ENCODE measurements around the gene SLC45A1.

Gene SLC45A1

GRCh38 chr1:8357329-8358101 is 39.6 kb downstream of the SLC45A1 start:
- H3K27me3 ChIP-seq (ENCODE audit: insufficient read depth, low read depth) = no peaks in the 10 kb centered on the region
- H3K36me3 ChIP-seq (ENCODE audit: insufficient read depth) = no peaks in the 10 kb centered on the region
- no peaks in the 10 kb centered on the region for H3K79me2 ChIP-seq (ENCODE audit: insufficient read depth, low read depth)
- no peak overlapping the region for H3K27ac ChIP-seq
- no peak overlapping the region for H3K4me3 ChIP-seq (IDR thresholded peaks at IDR 0.05; ENCODE audit: insufficient read depth, low read depth, low read length)
- H3K9ac ChIP-seq = no peak overlapping the region
- no peak overlapping the region for H2AFZ ChIP-seq (ENCODE audit: low read depth)
- H3K4me2 ChIP-seq = no peak overlapping the region
- no peaks in the 10 kb centered on the region for H4K20me1 ChIP-seq (ENCODE audit: insufficient read depth)
- H3K4me1 ChIP-seq (ENCODE audit: low read depth, poor library complexity, severe bottlenecking) = no peaks in the 10 kb centered on the region
- TF ChIP-seq CTCF (conservative IDR thresholded peaks at IDR 0.05; ENCODE audit: low read depth, low read length) = no peak

- Histone ChIP-seq H4K20me1 (ENCODE audit: insufficient read depth) (no peaks in the 10 kb centered on the region), H3K4me3 (IDR thresholded peaks at IDR 0.05; ENCODE audit: insufficient read depth, low read depth, low read length) (no peak overlapping the region), H2AFZ (ENCODE audit: low read depth) (no peak overlapping the region), H3K79me2 (ENCODE audit: insufficient read depth, low read depth) (no peaks in the 10 kb centered on the region), H3K9ac (no peak overlapping the region), H3K36me3 (ENCODE audit: insufficient read depth) (no peaks in the 10 kb centered on the region), H3K4me1 (ENCODE audit: low read depth, poor library complexity, severe bottlenecking) (no peaks in the 10 kb centered on the region), H3K4me2 (no peak overlapping the region), H3K27ac (no peak overlapping the region), H3K27me3 (ENCODE audit: insufficient read depth, low read depth) (no peaks in the 10 kb centered on the region)
- TF ChIP-seq CTCF (conservative IDR thresholded peaks at IDR 0.05; ENCODE audit: low read depth, low read length) = no peak
These were observed 40.5 kb downstream of the SLC45A1 start for GRCh38 chr1:8358241-8358896.

- Histone ChIP-seq H3K79me2 (ENCODE audit: insufficient read depth, low read depth) (no peaks in the 10 kb centered on the region), H4K20me1 (ENCODE audit: insufficient read depth) (no peaks in the 10 kb centered on the region), H3K9ac (no peak overlapping the region), H2AFZ (ENCODE audit: low read depth) (no peak overlapping the region), H3K36me3 (ENCODE audit: insufficient read depth) (no peaks in the 10 kb centered on the region), H3K27me3 (ENCODE audit: insufficient read depth, low read depth) (no peaks in the 10 kb centered on the region), H3K4me3 (IDR thresholded peaks at IDR 0.05; ENCODE audit: insufficient read depth, low read depth, low read length) (no peak overlapping the region), H3K27ac (no peak overlapping the region), H3K4me2 (no peak overlapping the region), H3K4me1 (ENCODE audit: low read depth, poor library complexity, severe bottlenecking) (no peaks in the 10 kb centered on the region)
- TF ChIP-seq CTCF (conservative IDR thresholded peaks at IDR 0.05; ENCODE audit: low read depth, low read length) = no peak
These were observed 41.1 kb downstream of the SLC45A1 start for GRCh38 chr1:8358897-8359616.

GRCh38 chr1:8359617-8360481 is 41.9 kb downstream of the SLC45A1 start:
- Histone ChIP-seq H3K79me2 (ENCODE audit: insufficient read depth, low read depth) (no peaks in the 10 kb centered on the region), H3K27ac (no peak overlapping the region), H2AFZ (ENCODE audit: low read depth) (no peak overlapping the region), H3K27me3 (ENCODE audit: insufficient read depth, low read depth) (no peaks in the 10 kb centered on the region), H4K20me1 (ENCODE audit: insufficient read depth) (no peaks in the 10 kb centered on the region), H3K4me2 (no peak overlapping the region), H3K4me1 (ENCODE audit: low read depth, poor library complexity, severe bottlenecking) (no peaks in the 10 kb centered on the region), H3K4me3 (IDR thresholded peaks at IDR 0.05; ENCODE audit: insufficient read depth, low read depth, low read length) (no peak overlapping the region), H3K9ac (no peak overlapping the region), H3K36me3 (ENCODE audit: insufficient read depth) (no peaks in the 10 kb centered on the region)
- TF ChIP-seq CTCF (conservative IDR thresholded peaks at IDR 0.05; ENCODE audit: low read depth, low read length) = no peak
